Thyroid gland (tissue), 4 donors: ENCODE results near the gene AMPD2. TPM values are rescaled to one million over a fixed set of nuclear protein-coding genes. Genes with fewer than 3 reads are reported as not detected.

ENCODE experiments used
- microRNA counts, 2 donors: library from miRNA; unstranded; fragments of <30 nt; microRNA quantifications; one replicate each; lab custom pipeline; 2016 to 2017
- small RNA-seq: library from RNA; depleted of rRNA; stranded (forward); fragments of <200 nt; gene quantifications from one replicate; pipeline ENCODE3, GENCODE V24; 2016
- total RNA-seq, 4 donors: library from RNA; depleted of rRNA; stranded (reverse); fragments of >200 nt; gene quantifications; one replicate each; pipeline ENCODE4 v1.2.3, GENCODE V29; 2016

AMPD2 gene
- total RNA-seq, 4 donors from 2014 or later, result 31.2 to 74.8 (median 46.8) TPM

MicroRNAs within 50 kb of the gene (microRNA counts, 767-probe panel; counts per million panel counts)
- 2,608 to 4,417 counts per million in 2 donors for microRNA hsa-miR-197-3p (lab: Ali Mortazavi, UCI)

Small RNAs within 50 kb of the gene (small RNA-seq; reads per million reads assigned to genes)
- gene RNU6V, result not detected

Other genes starting within 250 kb of the AMPD2 start
- gene SORT1, start 221.9 kb upstream of the AMPD2 start, total RNA-seq, result 100 to 1,000 TPM in 3 of 4 donors, 10 to 100 TPM in 1; 65.7 to 152 (median 137) TPM
- gene PSMA5, start 193.4 kb upstream of the AMPD2 start, total RNA-seq, result 10 to 100 TPM; 25.1 to 35.7 (median 28.0) TPM
- 10 to 100 TPM in 1 of 4 donors, 1 to 10 TPM in 3; 7.9 to 12.4 (median 9.1) TPM for gene SYPL2, start 153.3 kb upstream of the AMPD2 start, total RNA-seq
- 10 to 100 TPM in 1 of 4 donors, 1 to 10 TPM in 3; 5.8 to 11.7 (median 8.4) TPM for gene ATXN7L2, start 135.9 kb upstream of the AMPD2 start, total RNA-seq
- gene CYB561D1, start 125.7 kb upstream of the AMPD2 start, total RNA-seq, result 10 to 100 TPM in 3 of 4 donors, 1 to 10 TPM in 1; 8.1 to 16.0 (median 12.2) TPM
- gene AMIGO1, start 110.1 kb upstream of the AMPD2 start, total RNA-seq, result 10 to 100 TPM; 13.5 to 14.0 (median 13.8) TPM
- gene GPR61, start 80.0 kb upstream of the AMPD2 start, total RNA-seq, result 1 to 10 TPM in 2 of 4 donors, under 1 TPM in 2; 0.11 to 3.8 (median 1.1) TPM
- 1 to 10 TPM; 5.1 to 7.2 (median 6.0) TPM for gene GNAI3, start 71.2 kb upstream of the AMPD2 start, total RNA-seq
- not detected for gene GNAT2, start 221 bp upstream of the AMPD2 start, total RNA-seq
- gene GSTM4, start 36.3 kb downstream of the AMPD2 start, total RNA-seq, result 10 to 100 TPM; 30.8 to 68.8 (median 43.7) TPM
- 10 to 100 TPM; 37.1 to 73.6 (median 62.3) TPM for gene GSTM2, start 48.2 kb downstream of the AMPD2 start, total RNA-seq
- gene GSTM1, start 68.0 kb downstream of the AMPD2 start, total RNA-seq, result 10 to 100 TPM in 1 of 4 donors, not detected in 3; 23.4 TPM
- 1 to 10 TPM; 2.8 to 5.4 (median 3.0) TPM for gene GSTM5, start 92.4 kb downstream of the AMPD2 start, total RNA-seq
- gene GSTM3, start 121.2 kb downstream of the AMPD2 start, total RNA-seq, result 100 to 1,000 TPM in 3 of 4 donors, 10 to 100 TPM in 1; 61.1 to 162 (median 132) TPM
- gene EPS8L3, start 144.1 kb downstream of the AMPD2 start, total RNA-seq, result not detected